GM18519 (cell line): Measurements from ENCODE around the gene CDV3.
A peak's percentile ranks its signal among the peaks of the same experiment; 100 is the strongest.

Experiments
- ATAC-seq: cut with Tn5 transposase; IDR thresholded peaks from one replicate; pipeline ENCODE4 v1.9.1; 2021; ENCODE audit warnings: mild to moderate bottlenecking, moderate library complexity; ENCODE audit not compliant: unreplicated experiment, low FRiP score

Gene CDV3

DNA sequence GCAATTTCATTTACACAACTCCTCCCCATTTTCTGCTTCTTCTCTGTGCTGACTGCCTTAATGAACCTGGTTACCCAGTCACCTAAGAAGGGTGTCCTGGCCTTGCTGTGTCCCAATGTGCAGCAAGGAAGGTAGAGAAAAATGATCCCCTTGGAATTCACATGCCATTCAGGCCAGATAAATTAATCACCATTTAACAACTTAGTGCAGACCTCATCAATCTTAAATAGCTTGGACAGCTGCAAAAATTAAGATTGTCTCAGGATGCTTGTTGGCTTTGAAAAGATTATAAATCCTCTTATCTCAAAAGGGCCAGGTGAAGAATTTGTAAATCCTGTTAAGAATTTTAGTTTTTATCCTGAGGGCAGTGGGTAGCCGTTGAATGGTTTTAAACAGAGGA is 9.7 kb upstream of the CDV3 start:
- no peak for ATAC-seq

DNA sequence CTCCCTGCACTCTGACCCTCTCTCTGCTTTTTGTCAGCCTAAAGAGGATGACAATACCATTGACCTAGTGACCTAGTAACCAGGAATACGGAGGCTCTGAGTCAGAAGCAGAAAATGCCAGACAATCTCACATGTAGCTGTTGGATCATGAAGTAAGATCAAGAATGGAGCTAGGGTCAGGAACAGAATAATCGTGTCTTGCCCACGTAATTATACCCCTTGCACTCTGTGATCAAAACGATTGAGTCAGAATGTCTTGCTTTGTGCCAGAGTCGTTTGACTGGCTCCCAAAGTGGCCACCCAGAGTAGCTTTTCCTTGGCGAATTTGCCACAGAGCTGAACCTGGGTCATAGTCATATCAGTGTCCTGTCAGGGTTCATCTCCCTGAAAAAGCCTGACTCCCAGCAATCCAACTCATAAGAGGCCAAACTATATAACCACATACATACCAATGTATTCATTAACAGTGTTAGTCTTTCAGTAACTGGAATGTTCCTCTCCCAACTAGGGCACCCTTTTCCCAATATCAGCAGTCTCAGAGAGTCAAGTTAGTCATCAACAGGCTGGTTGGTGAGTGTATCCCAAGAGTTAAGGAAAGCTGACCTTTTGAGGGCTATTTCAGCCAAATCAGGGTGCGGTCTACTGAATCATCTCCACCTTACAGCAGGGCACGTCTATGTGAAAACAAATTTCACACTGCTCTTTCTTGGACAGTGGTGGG is 5.0 kb upstream of the CDV3 start:
- no peak for ATAC-seq

- no peak for ATAC-seq
Measured at GRCh38 chr3:133570139-133570936, 3.1 kb upstream of the CDV3 start.

DNA sequence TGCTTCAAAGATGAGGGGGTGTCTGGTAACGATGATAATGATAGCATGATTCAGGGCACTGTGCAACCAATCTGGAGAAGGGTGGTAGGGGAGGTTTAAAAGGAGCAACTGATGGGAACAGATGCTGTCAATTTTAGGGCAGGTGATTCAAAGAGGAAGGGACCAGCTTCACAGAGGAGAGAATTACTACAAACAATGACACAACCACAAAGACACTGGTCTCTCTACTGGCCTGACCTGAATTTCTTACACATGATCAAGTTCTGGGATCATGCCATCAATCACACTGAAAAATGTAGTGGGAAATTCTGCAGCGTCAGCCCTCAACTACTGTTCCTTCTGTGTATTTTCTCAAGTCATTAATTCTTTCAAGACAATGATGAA is 2.6 kb upstream of the CDV3 start:
- ATAC-seq, result no peak

DNA sequence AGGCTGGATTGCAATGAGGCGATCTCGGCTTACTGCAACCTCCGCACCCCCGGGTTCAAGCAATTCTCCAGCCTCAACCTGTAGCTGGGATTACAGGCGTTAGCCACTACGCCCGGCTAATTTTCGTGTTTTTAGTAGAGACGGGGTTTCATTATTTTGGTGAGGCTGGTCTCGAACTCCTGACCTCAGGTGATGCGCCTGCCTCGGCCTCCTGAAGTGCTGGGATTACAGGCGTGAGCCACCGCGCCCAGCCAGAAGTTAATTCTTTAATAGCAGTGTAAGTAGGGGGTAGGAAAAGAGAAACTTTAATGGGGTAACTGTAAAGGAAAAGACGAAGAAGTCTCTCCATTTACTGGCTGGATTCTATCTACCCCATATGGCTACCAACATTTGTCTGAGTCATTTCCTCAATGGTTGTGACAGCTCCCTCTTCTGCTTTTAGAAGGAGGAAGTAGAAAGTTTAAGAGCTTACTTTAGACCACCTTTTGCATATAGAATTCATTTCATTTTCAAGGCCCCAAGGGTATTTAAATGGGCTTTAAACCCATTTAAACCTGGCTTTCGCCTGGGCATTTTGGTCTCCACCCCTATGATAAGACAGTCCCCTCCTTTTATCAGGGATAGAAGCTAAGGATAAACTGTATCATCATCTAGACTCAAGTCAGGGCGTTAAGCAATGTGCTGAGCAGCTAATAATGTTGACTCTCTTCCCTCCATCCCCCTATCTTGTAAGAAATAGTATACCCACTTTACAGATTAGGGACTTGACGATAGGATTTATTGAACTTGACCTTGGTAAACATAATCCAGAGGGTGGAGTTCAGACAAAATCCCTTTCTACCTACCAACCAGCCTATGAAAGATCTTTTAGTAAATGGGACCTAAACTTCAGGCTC is 1.1 kb upstream of the CDV3 start:
- ATAC-seq, result peak; percentile 27

DNA sequence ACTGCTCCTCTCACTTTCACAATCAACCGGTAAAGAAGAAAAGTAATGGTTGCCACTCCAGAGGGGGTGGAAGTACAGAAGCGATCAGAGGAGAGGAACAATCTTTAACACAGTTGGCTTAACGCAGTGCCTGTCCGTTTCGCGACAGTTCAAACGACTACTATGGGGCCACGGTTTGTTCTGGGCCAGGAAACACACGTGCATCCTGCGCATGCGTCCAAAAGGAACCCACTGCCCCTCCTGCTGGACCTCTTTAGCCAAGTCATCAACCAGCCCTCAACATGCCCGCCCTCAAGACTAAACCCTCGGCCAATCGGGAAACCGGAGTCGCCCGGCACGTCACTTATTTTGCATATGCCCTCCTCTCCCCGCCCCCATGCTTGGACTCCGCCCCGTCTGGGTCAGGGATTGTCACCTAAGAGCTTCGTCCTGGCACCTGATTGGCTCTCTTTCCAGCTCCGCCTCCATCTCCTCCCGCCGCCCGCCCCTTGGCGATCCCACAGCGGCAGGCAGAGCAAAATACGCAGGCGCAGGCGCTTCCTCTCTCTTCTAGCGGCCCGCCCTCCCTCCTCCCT is 345 bp upstream of the CDV3 start:
- ATAC-seq, result peak; percentile 49

GRCh38 chr3:133574260-133574881 is 885 bp downstream of the CDV3 start:
- ATAC-seq, result peak; percentile 31

DNA sequence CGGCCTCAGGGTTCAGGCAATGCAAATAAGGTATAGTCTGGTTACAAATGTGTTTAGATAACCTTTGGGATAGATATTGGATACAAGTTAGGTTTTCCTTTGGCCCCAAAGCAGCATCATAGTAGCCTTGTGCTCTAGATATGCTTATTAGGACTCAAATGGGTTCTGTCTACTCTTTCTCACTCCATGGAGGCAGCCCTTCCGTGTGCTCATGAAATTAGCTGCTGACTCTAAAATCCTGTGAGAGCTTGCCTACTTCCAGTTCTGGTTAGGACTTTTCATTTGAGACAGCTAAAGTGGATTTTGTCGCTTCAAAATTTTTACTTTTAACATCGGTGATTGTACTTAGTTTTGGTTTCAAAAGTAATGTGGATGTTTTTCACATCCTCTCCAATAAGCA is 1.6 kb downstream of the CDV3 start:
- ATAC-seq, result no peak

- ATAC-seq, result no peak
Measured at GRCh38 chr3:133576169-133576568, 2.7 kb downstream of the CDV3 start.

- ATAC-seq, result no peak
Measured at GRCh38 chr3:133578548-133579191, 5.2 kb downstream of the CDV3 start.

GRCh38 chr3:133583396-133583795 is 9.9 kb downstream of the CDV3 start:
- ATAC-seq, result no peak

DNA sequence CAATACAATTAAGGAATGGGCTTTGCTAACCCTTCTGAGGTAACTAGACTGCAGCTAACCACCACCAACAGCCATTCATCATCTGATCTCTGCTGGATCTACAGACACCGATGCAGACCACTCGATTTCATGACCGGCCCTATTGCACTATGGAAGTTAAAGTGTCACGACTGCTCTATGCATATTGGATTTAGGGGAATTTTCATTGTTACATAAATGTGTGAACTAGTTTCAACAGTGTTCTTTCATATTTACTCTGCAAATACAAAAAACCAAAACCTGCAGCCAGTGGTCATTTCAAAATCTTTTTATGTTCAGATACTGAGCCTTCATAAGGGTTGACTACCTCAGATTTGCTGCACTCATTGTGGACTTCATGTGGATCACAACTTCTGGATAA is 14.5 kb downstream of the CDV3 start:
- no peak for ATAC-seq

DNA sequence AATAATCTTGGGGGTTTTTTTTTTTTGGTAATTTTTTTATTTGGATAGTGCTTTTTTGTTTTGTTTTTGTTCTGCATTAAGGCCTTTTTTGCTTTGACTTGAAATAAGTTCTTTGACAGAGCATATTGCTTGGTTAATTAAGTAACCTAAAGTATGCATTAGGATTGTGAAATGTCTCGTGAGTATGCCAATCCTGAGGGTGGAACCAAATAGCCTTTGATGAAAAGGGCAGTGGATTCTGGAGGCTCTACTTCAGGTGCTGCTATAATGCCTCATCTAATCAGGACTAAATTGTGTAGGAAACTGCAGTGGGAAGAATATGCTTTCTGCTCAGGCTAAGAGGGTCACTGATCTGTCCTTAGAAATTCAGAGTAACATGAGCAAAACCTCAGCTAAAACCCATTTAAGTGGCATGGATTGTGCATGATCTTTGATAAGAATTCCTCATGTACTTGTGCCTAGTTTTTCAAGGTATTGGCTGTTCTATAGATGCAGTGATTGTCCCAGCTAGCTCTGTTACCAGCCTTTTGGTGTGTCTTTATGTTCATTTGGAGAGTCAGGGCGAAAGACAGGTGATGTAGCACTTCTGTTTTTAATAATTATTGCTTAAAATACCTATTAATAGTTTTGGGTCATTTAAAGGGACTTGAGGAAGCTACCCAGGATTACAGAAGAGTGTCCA is 15.4 kb downstream of the CDV3 start:
- no peak for ATAC-seq

GRCh38 chr3:133589503-133589902 is 16.0 kb downstream of the CDV3 start:
- ATAC-seq, result no peak

DNA sequence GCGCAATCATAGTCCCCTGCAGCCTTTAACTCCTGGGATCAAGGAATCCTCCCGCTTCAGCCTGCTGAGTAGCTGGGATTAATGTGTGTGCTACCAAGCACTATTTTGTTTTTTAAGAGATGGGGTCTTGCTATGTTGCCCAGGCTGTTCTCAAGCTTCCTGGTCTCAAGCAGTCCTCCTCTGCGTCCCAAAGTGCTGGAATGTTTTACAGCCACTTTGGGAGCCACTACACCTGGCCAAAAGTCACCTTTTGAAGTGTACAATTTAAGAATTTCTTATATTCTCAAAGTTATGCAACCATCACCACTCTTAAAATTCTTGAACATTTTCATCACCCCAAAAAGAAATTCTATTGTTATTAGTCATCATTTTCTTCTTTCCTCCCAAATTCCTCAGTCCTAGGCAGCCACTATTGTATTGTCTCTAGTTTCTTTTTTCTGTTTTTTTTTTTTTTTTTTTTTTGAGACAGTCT is 17.8 kb downstream of the CDV3 start:
- no peak for ATAC-seq

GRCh38 chr3:133592843-133593242 is 19.4 kb downstream of the CDV3 start:
- ATAC-seq, result no peak

DNA sequence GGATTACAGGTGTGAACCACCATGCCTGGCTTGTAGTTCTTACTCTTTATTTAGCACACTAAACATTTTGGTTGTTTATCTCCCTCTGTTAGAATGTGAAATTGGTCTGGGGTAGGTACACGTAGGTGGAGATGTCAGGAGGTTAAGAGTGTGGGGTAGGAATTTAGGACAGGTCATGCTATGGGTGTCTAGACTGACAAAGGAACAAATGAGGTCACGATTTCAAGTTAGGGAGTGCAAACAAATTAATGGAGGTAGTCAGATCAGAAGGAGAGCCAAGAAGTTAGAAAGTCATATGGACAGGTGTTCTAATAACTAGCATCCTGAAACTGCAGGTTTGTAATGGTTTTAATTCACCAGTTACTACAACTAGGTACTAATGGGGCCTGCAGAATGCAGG is 19.8 kb downstream of the CDV3 start:
- no peak for ATAC-seq

- ATAC-seq, result no peak
Measured at GRCh38 chr3:133595341-133595740, 21.9 kb downstream of the CDV3 start.

GRCh38 chr3:133598405-133598804 is 24.9 kb downstream of the CDV3 start:
- no peak for ATAC-seq
